Stimulated activated CD4-positive, alpha-beta T cell treated with anti-CD3 and anti-CD28 coated beads, Interleukin-1b, Interleukin-23, amount 100 ng/mL, for 24 hours (primary cell): ENCODE measurements around the gene HES4.
"Not testable (repeated sequence)": the region's sequence is repeated elsewhere in the genome, so short reads cannot be mapped to it uniquely, and the experiment has no call there.

Experiments used
- DNase-seq, 4 experiments: peaks; one replicate each; pipeline ENCODE4 v3.0.0-alpha.2; 2020; ENCODE audit warnings: low read depth in 4 of 4, low spot score in 1 of 4

The HES4 gene

DNA sequence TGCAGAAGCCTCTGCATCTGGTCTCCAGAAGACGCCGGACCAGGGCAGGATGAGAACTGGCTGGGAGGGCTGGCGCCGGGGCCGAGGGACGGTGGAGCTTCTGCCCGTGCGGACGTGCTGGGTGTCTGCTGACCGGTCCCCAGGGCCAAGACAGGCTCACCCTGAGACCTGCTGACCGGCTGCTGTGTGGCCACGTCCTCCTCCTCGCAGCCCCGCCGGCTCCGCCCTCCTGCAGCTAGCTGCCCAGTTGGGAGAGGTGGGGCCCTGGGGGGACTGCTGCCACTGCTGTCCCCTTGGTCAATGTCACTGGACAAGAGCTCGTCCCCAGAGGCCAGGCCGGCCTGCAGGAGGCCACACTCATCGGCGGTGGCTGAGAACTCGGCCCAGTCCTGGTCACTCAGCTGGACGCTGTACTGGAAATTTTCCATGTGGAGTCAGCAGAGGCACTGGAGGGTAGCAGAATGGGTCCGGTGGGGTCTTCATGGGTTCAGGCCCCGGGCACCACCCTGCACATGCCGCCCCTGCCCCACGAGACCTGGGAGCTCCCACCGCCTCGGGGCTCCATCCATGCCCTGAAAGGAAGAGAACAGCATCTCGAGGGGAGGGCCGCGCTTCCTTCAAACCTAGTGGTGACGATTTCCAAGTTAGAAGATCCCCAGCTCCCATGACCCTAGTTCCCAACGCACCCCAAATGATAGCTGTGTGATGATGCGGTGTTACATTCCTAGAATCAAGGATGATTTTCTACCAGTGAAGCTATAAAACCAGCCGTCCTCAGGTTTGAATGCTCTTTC, 19.1 kb downstream of the HES4 start:
- no peak for DNase-seq

DNA sequence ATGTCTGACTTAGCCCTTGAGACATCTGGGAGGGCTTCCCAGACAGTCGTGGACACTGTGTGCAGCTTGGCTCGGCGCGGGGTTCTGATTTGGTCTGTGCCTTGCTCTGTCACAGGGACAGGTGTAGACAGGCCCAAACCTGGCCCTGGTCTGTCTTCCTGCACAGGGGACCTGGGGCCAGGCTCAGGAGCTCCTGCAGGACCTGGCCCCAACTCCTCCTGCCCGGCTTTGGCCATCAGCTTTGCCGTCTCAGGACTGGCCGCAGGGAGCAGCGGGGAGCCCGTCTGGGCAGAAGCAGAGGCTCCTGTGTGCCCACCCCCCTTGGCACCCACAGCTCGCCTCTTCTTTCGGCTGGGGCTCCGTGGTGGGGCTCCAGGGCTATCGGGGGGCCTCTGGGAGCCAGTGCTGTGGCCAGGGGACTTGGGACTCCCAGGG, 19.7 kb downstream of the HES4 start:
- no peak for DNase-seq

DNA sequence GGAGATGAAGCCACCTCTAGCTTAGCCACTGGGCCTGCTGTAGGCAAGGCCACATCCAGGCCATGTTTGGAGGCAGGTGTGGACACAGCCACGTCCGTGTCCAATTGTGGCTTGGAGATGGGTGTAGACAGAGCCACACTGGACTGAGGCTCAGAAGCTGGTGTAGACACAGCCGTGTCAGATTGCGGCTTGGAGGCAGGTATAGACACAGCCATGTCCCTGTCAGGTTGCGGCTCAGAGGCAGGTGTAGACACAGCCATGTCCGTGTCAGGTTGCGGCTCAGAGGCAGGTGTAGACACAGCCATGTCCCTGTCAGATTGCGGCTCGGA, 20.2 kb downstream of the HES4 start:
- no peak for DNase-seq

DNA sequence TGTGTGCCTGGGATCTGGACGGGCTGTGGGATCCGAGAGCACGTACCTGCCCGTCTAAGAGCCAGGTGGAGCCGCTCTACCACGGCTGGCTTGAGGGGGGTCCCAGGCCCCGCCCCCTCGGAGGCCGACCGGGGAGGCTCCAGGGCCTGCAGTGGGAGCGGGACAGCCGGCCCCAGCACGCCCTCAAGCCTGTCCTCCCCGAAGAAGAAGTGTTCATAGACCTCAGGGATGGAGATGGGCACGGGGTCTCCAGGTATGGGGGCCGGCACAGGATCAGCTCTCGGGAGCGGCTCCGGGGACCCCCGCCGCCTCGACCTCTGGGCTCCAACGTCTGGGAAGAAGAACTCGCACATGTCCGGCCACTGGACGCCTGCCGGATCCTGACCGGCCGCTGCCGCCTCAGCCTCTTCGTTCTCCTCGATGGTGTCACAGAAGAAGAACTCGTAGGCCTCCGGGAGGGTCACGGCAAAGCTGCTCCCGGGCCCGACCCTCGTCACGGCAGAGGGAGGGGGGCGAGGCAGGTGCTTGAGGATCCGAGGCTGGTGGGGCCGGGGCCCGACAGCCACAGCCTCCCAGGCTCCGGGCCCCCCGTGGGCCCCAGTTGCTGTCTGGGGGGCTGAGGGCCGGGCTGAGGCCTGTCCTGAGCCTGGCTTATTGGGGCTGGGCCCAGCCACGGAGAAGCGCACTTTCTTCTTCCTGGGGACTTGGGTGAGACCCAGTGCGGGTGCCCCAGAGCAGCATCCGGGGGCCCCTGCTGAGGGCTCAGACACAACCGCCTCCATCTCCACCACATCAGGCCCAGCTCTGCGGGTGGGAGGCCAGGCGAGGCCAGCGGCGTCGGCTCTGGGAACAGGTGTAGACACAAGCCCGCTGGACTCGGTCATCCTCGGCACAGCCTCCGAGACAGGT, 20.8 kb downstream of the HES4 start:
- no peak for DNase-seq

DNA sequence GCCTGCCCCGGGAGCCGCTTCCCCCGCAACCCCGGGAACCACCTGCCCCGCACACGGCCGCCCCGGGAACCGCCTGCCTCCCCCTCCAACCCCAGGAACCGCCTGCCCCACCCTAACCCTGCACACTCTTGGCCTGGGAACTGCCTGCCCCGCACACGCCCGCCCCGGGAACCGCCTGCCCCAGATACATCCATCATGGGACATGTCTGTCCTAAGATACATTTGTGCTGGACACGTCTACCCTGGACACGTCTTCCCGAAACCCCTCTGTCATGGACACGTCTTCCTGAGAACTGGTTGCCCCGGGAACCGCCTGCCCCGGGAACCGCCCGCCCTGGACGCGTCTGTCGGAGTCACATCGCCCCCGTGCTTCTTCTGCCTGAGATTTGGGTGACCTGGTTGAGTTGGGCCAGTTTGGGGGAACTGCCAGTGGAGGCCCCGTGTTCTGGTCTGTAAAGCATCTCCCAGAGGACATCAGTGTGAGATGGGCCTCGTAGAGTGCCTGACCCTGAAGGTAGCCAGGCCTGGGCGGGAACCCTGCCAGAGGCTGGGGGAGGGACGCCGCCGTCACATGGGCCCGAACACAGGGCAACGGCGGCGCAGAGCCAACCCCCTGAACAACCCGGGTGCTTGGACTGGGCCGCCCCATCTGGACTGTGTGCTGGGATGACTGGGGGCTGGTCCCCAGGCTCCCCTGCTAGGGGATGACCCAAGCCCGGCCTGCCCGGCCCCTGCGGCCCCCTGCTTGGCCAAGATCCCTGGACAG, 21.6 kb downstream of the HES4 start:
- DNase-seq = no peak

DNA sequence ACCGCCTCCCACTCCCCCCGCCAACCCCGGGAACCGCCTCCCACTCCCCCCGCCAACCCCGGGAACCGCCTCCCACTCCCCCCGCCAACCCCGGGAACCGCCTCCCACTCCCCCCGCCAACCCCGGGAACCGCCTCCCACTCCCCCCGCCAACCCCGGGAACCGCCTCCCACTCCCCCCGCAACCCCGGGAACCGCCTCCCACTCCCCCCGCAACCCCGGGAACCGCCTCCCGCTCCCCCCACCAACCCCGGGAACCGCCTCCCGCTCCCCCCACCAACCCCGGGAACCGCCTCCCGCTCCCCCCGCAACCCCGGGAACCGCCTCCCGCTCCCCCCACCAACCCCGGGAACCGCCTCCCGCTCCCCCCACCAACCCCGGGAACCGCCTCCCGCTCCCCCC, 23.1 kb downstream of the HES4 start:
- not testable (repeated sequence) for DNase-seq

DNA sequence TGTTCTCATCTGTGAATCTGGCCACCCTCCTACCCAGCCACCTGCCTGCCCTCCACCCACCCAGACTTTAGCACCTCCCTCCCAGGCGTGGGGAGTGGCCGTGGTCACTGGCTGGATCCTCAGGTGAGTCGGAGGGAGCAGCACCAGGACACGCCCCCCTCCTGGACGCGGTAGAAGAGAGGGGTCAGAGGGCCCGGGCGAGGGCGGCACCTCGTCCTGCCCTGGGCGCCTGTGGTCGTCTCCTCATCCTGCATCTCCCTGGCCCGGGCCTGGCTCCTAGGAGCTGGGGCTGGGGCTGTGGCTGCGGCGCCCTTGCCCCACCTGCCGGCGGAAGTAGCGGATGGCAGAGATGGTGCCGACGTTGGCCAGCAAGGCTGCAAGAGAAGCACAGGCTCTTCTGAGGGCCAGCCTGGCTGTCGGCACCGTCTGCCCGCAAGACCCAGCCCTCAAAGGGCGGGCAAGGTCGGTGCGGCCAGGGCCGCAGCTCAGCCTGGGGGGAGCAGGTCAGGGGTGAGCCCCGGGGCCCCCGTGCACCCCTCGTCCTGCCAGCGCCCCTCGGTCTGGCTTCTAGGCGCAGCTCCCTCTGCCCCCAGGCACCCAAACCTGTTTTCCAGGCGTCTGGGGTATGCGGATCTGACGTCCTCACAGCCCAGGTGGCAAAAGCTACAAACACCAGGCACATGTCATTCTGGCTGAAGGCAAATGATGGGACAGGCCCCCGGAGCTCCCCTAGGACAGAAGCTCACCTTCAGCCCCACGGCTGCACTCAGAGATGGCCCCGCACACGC, 23.8 kb downstream of the HES4 start:
- peak in 2 of 4 experiments; percentile 48 to 49 for DNase-seq

DNA sequence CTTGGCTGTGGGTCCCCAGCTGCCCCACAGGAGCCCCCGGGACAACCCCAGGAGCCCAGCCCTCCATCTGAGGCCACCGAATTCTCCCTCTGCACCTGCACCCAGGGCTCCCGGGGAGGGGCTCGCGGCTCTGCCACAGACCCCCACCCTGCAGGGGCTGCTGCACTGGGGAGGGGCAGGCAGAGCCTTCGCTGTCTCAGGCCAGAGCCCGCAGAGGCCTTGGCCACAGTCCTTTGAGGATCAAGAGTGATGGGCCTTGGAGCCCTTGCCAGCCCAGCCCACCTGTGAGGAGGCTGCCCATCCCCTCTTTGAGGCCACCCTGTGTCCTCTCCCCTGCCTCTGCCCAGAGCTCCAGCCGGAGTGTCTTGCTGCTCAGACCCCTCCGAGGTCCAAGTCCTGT, 24.5 kb downstream of the HES4 start:
- no peak for DNase-seq

DNA sequence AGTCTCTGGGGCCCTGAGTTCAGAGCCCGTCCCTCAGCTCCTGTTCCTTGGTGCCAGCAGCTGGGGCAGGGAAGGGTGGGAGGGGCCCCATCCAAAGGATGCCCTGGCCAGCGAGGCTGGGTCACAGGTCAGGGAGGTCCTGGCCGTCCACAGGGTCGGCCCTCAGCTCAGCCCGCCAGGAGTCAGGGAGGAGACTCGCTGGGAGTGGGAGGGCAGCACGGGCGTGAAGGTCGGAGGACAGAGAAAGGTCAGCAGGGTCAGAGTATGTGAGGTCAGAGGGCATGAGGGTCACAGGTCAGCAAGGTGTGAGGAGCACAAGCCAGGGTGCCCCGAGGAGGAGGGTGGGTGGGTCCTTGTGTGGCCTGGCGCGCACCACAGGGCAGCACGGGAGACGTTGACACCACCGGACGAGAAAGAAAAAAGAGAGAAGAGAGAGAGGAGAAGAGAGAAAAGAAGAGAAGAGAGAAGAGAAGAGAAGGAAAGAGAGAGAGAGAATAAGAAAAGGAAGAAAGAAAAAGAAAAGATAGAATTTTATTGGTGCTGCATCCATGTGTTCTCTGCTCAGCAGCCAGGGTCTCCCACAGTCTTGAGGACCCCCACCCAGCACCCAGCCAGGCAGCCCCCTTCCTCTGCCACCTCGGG, 25.1 kb downstream of the HES4 start:
- no peak for DNase-seq

DNA sequence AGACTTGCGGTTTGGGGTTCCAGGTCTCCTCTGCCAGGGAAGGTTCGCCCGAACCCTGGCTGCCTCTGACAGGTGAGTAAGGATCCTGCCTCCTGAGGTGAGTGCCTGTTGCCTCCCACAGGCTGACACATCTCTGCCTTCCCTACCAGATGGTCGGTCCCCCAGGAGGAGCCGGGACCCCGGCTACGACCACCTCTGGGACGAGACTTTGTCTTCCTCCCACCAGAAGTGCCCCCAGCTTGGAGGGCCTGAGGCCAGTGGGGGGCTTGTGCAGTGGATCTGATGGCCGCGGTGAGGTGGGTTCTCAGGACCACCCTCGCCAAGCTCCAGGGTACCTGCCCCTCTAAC, 25.6 kb downstream of the HES4 start:
- DNase-seq = no peak

DNA sequence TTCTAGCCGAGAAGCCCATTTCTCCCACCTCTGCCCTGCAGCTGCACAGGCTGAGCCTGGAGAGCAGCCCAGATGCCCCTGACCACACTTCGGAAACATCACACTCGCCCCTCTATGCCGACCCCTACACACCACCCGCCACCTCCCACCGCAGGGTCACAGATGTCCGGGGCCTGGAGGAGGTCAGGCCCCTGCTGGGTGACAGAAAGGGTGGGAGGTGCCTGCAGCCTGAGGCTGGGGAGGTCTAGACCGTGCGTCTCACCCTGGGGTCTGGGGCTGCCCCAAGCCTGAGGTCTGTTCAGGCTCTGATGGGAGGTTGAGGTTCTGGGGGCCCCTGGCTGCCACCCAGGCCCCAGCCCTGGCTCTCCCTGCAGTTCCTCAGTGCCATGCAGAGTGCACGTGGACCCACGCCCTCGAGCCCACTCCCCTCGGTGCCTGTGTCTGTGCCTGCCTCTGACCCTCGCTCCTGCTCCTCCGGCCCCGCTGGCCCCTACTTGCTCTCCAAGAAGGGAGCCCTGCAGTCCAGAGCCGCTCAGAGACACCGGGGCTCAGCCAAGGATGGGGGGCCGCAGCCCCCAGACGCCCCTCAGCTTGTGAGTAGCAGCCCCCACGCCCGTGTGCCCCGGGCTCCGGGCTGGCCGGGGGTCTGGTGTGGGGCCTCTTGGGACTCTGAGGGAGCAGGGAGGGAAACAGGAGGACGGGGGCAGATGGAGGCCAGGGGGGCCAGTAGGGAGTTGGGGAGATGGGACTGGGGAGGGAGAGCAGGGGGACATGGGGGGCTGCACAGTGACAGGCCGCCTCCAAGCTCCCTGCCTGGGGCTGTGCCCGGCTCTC, 26.2 kb downstream of the HES4 start:
- DNase-seq = no peak

DNA sequence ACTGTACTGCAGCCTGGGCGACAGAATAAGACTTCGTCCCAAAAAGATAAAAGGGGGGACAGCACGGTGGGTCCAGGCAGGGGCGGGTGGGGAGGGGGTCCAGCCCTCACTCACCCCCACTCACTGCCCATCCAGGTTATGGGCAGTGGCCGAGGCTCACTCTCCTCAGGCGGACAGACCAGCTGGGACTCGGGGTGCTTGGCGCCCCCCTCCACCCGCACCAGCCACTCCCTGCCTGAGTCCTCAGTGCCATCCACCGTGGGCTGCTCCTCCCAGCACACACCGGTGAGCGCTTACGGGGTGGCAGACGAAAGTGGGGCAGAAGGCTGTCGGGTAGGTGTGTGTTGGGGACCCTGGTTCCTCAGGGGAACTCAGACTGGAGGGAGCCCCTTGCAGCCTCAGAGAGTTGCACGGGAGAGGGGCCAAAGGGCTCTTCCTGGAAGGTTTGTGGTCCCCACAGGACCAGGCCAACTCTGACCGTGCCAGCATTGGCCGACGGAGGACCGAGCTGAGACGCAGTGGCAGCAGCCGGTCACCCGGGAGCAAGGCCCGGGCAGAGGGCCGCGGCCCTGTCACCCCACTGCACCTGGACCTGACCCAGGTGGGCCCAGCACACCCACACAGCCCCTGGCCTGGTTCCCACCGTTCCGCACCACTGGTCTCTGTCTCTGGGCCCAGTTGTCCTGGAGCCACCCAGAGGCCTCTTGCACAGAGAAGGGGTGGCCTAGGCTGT, 27.0 kb downstream of the HES4 start:
- DNase-seq = no peak

DNA sequence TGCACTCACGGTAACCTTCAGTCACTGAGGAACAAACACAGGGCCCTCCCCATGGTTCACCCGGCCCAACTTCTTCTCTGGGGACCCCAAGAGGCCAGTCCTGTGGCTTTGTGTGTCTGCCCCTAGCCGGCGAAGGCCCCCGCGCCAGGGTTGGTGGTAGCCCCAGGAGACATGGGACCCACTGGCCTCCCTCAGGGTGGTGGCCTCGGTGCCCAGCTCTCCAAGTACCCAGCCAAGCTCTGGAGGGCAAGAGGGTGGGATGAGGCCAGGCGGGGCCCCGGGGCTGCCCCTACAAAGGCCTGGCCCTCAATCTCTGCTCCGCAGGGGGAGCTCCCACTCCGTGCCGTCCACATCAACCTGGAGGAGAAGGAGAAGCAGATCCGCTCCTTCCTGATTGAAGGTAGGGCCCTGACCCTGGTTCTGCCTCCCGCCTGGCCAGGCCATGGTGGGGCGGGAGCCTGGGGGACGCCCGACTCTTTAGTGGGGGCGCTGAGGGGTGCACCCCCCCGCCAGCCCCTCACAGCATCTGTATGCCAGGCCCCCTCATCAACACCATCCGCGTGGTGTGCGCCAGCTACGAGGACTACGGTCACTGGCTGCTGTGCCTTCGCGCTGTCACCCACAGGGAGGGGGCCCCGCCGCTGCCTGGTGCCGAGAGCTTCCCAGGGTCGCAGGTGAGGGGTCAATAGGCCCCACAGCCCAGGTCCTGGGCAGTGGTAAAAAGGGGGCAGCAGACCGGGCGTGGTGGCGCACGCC, 28.0 kb downstream of the HES4 start:
- no peak for DNase-seq

DNA sequence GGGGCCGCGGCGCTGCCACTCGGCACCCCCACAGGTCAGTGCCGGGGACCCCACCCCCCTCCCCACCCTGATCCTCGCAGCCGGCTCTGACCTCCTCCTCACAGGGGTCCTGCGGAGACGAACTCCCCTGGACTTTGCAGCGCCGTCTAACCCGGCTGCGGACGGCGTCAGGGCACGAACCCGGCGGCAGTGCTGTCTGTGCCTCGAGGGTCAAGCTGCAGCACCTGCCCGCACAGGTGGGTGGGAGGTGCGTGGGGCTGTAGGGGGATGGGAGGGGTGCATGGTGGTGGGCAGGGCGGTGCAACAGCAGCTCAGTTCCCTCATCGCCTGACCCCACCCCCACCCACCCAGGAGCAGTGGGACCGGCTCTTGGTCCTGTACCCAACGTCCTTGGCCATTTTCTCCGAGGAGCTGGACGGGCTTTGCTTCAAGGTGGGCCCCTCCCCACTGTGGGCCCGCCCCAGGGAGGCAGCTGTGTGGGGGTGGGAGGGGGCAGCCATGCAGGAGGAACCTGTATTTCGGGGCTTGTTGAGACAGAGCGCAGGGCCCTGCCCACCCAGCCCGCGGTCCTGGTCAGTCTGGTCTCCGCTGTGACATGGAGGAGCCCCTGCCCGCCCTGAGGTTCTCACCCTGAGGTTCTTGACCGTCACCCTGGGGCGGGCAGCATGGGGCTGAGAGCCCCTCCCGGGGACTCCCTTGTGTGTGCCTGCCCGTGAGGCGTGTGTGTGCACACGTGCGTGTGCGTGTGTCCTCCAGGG, 28.7 kb downstream of the HES4 start:
- DNase-seq = no peak

DNA sequence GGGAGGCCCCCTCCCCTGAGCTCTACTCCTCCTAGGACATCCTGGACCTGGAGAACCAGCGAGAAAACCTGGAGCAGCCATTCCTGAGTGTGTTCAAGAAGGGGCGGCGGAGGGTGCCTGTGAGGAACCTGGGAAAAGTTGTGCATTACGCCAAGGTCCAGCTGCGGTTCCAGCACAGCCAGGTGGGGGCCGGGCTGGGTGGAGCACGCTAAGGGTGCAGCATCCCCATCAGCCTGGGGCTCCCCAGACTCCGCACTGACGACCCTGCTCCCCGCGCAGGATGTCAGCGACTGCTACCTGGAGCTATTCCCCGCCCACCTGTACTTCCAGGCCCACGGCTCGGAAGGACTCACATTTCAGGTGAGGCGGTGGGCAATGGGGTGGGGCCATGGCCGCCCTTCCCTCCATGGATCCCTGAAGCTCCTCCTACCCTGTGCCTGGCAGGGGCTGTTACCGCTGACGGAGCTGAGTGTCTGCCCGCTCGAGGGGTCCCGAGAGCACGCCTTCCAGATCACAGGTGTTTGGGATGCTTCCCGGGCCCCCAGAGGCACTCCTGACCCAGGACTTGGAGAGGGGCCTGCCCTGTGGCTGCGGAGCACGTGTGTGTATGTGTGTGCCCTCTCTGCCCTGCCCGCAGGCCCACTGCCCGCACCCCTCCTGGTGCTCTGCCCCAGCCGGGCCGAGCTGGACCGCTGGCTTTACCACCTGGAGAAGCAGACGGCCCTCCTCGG, 29.5 kb downstream of the HES4 start:
- no peak for DNase-seq

DNA sequence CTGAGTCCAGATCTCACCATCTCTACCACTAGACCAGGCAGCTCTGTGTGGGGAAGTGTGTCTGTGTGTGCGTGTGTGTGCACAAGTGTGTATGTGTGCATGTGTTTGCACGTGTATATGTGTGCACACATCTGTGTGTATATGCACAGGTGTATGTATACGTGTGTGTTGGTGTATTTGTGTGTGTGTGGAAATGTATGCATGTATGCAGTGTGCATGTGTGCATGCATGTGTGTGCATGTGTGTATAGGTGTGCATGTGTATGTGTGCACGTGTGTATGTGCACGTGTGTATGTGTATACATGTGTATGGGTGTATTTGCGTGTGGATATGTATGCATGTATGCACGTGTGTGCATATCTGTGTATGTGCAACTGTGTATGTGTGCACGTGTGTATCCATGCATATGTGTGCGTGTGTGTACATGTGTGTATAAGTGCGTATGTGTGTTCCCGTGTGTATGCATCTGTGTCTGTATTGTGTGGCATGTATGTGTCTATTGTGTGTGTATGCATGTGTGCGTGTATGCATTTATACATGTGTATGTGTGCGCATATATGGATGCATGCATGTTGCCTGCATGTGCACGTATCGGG, 30.5 kb downstream of the HES4 start:
- no peak for DNase-seq
